HG02870 (cell line): ENCODE results near the gene IL11.

Experiments
- ATAC-seq: cut with Tn5 transposase; IDR thresholded peaks from one replicate; pipeline ENCODE4 v1.9.1; 2021; ENCODE audit warnings: mild to moderate bottlenecking, moderate library complexity; ENCODE audit not compliant: unreplicated experiment

IL11 gene

DNA sequence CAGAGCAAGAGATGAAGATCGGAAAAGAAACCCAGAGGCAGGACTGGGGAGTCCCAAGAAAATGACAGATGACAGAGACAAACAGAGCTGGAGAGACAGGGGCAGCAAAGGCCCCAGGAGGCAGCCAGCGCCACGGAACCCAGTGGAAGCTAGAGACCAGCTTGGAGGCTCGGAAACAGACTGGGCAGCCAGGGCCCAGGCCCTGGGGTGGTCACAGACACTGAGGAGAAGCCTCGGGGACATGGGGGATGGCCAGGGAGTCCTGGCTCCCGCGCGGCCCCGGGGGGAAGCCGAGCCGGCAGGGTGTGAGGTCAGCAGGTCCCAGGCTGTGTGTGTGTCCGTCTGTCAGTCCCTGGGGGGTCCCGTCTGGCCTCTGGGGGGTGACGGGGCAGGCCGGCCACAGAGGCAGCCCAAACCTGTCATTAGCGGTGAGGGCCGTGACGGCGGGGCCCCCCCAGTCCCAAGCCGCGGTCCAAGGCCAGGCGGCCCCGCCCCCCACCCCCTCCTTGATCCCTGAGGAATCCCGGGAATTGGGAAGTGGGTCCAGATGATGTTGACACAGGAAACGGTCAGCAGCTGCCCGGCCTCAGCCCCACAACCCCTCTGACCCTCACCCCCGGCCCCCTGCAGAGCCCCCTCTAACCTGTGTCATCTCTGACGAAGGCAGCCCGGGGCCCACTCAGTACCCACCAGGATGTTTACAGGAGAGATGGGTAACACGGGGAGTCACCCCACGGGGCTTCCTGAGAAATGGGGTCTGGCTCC lies 3.9 kb upstream of the IL11 start:
- ATAC-seq, result no peak

DNA sequence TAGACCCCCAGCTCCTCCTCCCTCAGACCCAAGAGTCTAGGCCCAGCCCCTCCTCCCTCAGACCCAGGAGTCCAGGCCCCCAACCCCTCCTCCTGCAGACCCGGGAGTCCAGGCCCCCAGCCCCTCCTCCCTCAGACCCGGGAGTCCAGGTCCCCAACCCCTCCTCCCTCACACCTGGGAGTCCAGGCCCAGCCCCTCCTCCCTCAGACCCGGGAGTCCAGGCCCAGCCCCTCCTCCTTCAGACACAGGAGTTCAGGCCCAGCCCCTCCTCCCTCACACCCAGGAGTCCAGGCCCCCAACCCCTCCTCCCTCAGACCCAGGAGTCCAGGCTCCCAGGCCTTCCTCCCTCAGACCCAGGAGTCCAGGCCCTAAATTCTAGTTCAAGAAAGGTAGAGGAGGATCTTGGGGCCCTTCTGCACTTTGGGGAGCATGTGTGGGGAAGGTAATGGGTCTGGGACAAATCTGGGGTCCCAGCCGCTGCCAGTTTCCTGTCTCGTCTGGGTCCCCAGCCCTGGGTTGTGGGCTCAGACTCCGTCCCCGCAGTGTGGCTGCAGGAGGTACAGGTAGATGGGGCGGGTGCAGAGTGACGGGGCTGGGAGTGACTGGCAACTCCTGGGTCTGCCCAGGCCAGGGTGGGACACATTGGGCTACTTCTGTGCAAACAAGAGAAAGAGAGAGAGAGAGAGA lies 3.2 kb upstream of the IL11 start:
- ATAC-seq, result no peak

DNA sequence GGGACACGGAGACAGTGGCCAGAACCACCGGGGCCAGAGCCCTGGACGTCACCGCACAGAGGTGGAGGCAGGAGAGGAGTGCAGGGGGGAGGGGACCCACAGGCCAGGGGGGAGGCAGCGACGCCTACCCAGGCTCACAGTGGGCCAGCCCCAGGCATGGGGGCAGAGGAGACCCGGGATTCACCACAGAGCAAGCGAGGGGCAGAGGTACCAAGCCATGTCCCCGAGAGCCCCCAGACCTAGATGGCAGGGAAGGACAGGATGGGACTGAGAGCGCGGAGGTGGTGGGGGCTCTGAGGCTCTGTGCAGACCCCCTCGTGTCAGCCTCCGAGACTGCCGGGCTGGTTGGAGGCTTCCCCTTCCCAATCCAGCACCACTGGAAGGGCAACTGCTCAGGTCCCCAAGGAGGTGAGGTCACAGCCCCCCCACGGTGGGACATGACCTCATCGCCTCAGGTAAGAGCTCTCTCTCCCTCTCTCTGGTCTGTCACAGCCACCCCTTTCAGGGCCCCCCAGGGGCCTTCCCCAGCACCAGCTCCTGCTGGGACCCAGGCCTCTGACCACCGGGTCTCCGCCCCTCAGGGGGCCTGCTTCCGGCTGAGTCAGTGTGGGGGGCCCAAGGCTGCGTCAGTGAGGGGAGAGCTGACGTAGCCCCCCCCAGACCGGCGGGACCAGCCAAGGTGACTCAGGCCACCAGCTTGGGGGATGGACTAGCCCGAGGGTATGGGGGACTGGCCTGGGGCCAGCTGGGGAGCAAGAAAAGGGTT lies 2.2 kb upstream of the IL11 start:
- no peak for ATAC-seq

DNA sequence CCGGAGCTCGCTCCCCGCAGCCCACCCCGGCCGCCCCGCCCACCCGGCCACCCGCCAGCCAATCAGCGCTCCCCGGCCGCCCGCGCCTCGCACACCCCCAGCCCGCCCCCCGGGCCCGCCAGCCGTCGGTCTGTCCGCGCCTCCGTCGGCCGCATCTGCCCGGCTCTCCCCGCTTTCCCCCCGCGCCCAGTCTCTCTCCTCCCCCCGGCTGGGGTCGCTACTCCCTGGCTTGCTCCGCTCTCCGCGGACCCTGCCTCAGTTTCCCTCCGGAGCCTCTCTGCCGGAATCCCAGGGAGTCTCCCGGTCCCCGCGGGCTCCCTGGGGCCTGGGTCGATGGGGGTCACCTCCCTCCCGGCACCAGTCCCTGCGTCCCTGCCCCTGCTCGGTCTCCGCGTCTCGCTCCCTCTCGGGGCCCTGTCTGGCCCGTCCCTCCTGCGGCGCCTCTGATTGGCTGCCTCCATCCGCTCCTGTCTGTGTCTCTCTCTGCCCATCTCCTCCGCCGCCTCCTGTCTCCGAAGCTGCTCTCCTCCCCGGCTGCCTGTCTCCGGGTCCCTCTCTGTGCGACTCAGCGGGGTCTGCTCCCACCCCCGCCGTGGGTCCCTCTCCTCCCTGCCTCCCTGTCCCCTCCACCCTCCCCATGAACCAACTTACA lies 484 bp downstream of the IL11 start:
- no peak for ATAC-seq

DNA sequence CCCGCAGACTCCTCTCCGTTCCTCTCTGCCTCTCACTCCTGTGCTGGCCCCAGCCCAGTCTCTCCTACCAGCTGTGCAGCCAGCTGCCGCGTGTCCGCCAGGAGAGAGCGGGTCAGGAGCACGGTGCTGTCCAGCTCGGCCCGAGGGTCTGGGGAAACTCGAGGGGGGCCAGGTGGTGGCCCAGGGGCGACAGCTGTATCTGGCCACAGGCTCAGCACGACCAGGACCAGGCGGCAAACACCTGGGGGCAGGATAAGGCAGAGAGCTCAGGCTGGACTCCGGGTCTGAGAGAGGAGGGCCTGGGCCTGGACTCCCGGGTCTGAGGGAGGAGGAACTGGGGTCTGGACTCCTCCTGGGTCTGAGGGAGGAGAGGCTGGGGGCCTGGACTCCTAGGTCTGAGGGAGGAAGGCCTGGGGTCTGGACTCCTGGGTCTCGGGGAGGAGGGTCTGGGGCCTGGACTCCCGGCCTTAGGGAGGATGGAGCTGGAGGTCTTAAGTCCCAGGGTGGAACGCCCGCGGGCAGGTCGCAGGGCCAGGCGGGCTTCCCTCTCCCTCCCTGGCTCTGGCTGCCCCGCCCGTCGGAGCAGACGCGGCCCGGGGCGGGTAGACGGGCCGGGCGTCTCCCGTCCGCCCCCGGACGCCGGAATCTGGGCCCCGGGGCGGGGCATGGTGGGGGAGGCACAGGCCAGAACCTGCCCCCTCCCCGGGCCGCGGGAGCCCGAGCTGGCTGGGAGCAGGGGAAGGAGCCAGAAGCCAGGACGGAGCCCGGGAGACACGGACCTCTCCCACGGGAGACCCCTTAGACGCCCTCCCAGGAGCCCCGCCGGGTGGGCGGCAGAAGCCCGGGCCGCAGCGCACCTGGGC lies 1.3 kb downstream of the IL11 start:
- ATAC-seq, result no peak

DNA sequence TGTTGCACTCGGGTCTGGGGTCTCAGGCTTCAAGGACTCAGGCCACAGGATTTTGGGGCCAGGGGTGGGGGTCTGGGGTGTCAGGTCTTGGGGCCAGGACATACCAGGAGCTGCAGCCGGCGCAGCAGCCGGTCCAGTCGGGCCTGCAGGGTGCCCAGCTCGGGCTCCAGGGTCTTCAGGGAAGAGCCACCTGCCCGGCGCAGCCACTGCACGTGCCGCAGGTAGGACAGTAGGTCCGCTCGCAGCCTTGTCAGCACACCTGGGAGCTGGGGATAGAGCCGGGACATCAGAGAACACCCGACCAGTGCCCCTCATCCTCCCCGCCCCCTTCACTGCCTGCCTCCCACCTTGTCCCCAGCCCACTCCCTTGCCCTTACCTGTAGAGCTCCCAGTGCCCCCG lies 2.2 kb downstream of the IL11 start:
- ATAC-seq, result no peak

DNA sequence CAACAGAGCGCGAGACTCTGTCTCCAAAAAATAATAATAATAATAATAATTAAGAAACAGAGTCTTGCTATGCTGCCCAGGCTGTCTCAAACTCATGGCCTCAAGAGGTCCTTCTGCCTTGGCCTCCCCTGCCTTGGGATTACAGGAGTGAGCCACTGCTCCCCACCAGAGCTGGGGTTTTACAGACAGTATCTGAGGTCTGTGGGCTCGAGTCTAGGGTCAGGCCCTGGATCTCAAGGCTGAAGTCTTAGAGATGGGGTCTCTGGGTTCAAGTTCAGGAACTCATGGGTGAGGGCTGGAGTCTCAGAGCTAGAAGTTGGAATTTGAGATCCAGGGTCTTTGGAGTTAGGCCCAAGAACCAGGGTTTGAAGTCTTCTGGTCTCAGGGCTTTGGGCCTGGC lies 3.5 kb downstream of the IL11 start:
- ATAC-seq, result no peak

DNA sequence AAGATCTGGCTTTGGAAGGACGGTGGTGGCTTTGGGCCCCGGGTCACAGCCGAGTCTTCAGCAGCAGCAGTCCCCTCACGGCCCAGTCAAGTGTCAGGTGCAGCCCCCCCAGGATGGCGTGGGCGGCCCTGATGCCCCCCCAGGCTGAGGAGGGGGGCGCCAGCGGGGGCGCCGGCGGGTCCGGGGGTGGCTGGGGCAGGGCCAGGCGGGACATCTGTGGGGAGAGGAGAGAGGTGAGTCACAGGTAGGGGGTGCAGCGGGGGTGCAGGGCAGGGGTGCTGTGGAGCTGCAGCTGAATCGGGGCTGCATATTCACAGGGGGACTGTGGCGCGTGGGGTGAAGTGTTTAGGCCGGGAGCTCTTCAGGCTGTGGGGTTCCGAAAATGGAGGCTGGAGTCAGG lies 4.3 kb downstream of the IL11 start:
- ATAC-seq, result no peak

DNA sequence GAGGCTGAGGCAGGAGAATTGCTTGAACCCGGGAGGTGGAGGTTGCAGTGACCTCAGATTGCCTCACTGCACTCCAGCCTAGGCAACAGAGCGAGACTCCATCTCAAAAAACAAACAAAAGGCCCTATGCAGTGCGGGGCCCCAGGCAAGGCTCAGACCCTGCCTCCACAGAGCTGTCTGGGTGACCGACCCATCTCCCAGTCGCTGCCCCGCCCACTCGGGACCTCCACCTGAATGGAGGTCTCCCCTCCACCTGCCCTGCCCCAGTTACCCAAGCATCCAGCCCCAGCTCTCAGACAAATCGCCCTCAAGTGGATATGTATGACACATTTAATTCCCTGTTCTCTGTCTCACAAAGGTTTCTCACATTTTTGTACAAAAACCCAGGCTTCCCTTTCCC lies 5.0 kb downstream of the IL11 start:
- ATAC-seq, result no peak

DNA sequence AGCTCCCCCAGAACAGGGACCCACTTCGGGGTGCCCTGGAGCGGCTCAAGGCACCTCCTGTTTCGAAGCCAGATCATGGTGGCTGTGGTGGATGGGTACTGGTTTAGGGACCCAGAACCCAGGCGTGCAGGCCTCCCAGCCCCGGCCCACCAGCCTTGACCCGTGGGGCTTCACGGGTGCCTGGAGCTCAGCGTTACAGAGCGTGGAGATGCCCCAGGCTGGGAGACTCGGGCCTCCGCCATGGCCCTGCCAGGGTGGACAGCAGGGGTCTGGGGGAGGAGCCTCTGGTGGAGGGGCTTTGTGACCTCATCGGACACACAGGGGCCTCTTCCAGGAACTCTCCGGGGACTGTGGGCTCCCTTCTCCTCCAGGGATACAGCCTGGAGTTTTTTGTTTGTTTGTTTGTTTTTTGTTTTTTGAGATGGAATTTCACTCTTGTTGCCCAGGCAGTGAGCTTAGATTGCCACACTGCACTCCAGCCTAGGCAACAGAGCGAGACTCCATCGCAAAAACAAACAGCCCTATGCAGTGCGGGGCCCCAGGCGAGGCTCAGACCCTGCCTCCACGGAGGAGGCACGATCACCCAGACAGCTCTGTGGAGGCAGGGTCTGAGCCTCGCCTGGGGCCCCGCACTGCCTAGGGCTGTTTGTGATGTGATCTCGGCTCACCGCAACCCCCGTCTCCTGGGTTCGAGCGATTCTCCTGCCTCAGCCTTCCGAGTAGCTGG lies 7.1 kb downstream of the IL11 start, which contains the start of gene GARIN5B:
Gene GARIN5B (minus strand): TSS at position 271 of the 727 bp plus-strand sequence. CDS start 194 bp downstream, at position 77.
- ATAC-seq, result no peak

DNA sequence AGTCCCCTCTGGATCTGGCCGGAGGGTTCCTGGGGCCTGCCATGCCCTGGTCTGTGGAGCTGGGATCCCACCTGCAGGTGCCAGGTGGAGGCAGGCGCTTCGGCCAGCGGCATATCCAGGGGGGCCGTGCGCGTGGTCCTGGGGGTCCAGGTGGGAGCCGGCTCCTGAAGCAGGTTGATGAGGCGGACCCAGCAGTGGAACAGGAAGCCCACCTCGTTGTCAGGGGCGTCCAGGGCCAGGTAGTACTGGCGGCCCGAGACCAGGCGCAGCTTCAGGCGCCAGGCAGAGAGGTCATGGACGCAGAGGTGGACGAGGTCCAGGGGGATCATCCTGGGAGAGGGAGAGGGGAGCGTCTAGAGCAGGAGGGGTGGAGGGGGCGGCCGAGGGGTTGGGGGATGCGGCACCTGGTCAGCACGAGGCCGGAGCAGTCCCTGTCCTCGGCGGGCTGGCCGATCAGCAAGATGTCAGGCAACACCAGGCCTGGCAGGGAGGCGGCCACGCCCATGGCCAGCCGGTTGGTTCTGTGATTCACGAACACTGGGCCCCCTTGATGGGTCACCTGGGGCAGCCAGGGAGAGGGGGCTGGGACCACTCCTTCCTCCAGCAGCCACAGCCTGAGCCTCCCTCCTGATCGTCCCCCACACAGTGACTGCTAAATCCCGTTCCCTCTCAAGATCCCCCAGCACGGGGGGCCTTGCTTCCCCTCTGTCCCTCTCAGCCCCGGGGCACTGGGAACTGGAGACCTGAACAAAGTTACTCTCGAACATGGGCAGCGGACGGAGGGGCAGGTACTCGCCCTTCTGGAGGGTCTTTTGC lies 7.9 kb downstream of the IL11 start:
- ATAC-seq, result no peak

DNA sequence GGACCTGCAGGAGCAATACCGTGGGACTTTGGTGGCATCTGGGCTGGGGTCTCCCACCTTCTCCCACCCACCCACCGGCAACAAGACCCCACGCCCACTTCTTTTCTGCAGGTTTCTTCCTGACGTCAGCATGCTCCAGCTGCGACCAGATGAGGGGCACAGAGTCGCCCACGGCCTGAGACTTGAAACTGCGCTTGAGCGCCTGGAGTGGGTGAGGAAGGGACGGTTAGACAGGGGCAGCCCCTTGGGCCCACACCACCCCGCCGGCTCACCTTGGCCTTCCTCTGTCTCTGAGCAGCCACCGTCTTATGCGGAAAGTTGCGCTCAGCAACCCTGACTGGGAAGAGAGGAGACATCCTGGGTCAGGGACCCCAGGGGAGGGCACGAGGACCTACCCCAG lies 9.4 kb downstream of the IL11 start:
- no peak for ATAC-seq

DNA sequence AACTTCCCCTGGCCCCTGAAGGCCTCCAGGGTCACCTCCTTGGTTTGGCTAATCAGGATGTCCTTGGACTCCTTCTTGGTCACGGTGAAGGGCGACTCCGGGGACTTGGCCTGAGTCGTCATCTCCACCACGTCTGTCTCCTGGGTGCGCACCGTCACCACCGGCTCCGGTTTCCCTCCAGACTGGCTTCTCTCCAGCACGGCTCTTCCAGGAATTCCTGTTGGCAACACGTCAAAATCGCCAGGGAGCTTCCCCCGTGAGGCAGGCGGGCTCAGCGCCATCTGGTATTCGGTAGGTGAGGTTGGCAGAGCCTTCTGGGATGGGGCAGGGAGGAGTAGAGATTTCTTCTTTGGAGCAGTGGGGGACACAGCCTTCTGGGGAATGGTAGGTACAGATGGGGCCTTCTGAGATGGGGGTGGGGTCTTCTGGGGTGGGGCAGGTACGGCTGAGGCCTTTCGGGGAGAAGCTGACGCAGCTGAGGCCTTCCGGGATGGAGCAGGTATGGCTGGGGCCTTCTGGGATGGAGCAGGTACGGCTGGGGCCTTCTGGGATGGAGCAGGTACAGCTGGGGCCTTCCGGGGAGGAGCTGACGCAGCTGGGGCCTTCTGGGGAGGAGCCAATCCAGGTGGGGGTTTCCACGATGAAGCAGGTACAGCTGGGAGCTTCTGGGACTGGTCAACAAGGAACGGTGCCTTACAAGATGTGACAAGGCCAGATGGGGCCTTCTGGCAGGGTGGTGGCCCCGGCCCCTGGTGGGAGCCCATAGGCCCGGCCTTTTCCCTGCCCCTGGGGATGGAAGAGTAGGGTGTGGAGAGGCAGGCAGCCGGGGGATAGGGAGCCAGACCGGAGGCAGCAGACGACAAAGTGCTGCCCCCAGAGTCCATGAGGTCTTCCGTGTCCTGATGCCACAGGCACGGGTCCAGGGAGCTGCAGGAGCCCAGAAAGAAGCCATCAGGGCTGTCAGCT lies 11.0 kb downstream of the IL11 start:
- no peak for ATAC-seq

DNA sequence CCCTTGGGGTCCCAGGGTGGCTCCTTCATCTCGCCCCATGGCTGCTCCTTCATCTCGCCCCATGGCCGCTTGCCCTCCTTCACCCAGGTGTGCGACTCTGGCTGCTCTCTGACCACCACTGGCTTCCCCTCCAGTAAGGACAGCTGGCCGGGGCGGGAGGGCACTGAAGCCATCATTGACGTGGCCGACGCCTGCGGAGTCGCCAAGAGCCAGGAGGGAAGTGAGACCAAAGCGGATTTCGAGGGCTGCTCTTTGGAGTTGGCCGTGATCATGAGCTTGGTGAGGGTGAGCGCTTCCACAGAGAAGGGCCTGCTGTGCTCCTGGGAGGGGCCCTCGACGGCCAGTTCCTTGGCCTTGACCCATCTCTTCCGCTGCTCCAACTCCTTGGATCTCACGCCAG lies 11.8 kb downstream of the IL11 start:
- ATAC-seq, result no peak

DNA sequence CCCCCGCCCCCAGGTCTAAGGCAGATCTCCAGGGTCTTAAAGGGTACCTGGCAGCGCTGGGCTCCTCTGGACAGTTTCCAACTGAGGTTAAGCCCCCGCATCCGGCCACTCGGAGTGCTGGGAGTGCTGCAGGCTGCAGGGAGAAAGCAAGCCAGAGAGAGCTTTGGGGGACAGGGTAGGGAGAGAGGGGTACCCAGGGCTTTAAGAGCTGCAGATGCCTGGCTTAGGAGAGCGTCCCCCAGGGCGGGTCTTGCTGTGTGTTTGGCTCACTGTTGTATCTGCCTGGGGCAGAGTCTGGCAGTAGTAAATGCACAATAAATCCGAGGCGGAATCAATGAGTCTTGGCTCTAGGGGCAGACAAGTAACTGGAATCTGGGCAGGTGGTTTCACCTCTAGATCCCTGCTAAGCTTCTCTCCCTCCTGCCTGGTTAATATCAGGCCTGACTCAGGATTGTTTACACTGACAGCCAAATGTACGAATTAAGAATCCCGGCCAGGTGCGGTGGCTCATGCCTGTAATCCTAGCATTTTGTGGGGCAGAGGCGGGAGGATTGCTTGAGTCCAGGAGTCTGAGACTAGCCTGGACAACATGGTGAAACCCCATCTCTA lies 14.9 kb downstream of the IL11 start:
- ATAC-seq, result no peak

DNA sequence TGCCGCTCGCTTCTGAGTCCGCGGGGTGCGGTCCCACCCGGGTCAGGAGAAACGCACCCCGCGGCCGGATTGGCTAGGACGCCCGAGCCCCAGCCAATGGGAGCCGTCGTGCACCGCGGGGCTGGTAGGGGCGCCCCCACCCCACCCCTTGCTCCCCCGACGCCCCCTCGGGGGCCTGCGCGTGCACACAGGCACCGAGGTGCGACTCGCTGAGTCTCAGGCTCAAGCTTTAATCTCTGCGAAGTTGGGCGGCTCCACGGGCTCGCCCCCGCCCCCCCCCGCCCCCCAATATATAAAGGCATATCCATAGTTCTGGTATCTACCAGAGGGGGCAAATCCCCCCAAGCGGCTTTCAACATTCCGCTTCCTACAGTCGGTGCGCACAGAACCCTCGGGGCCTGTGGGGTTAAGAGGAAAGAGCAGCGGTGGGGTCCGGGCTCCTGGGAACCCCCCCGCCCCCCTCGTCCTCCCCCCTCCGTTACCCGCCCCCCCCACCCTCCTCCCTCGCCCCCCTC lies 15.5 kb downstream of the IL11 start, which contains the start of gene COX6B2:
Gene COX6B2 (minus strand): TSS at position 22 of the 515 bp plus-strand sequence. CDS start 198 bp downstream, outside the sequence.
- ATAC-seq, result no peak
